HepG2 (cell line): Measurements from ENCODE around the gene YKT6. TPM values are rescaled to one million over a fixed set of nuclear protein-coding genes. Genes with fewer than 3 reads are reported as not detected.

ENCODE experiments used
- ATAC-seq: fragments of 200-7000 bp; cut with Tn5 transposase; 3 replicates; pipeline ENCODE4 v1.9.1; 2020; ENCODE audit warnings: mild to moderate bottlenecking, moderate library complexity
- BruUV-seq: library from RNA; stranded (reverse); fragments of 400-500 nt; replicated peaks from 2 replicates; lab custom pipeline; 2021; lab: Mats Ljungman, UMichigan
- CTCF ChIA-PET: fragments of 300-600 bp; formaldehyde crosslinking; extraction: SDS; loops from one replicate; lab custom pipeline; 2021; ENCODE audit warnings: low total read pairs, inconsistent platforms, low intra/inter-chr PET ratio; lab: Yijun Ruan, JAX
- POLR2A ChIA-PET: fragments of 350-600 bp; sonication (Branson Sonifier 250); formaldehyde crosslinking; loops from one replicate; lab custom pipeline; 2020; ENCODE audit warnings: antibody characterized with exemption, inconsistent platforms; lab: Yijun Ruan, JAX
- DNase-seq: peaks from one replicate; pipeline ENCODE4 v3.0.0-alpha.2; 2015; ENCODE audit warnings: low spot score
- FAIRE-seq: peaks from 3 replicates; lab custom pipeline; 2011; peaks lifted over from hg19 to GRCh38; lab: Jason Lieb, UNC
- H2AFZ ChIP-seq: one replicate; pipeline ENCODE4 v1.6.1; 2011; ENCODE audit warnings: low read length, inconsistent platforms
- H3K27ac ChIP-seq: fragments of 300-600 bp; 3 replicates; pipeline ENCODE4 v1.8.0; 2011; ENCODE audit warnings: mixed run types, mild to moderate bottlenecking, mixed read lengths, low read length, inconsistent platforms; ENCODE audit not compliant: insufficient read depth; ENCODE audit errors: extremely low read length
- H3K27me3 ChIP-seq, 2 experiments: fragments of 200-600 bp in 1 of 2; 2 replicates in 1 of 2; 3 replicates in 1 of 2; pipeline versions ENCODE4 v1.6.0 to v1.8.0; 2011; ENCODE audit warnings: low read length in 2 of 2, mild to moderate bottlenecking in 2 of 2, moderate library complexity in 2 of 2, inconsistent platforms in 1 of 2; ENCODE audit not compliant: insufficient read depth in 2 of 2, control insufficient read depth in 1 of 2
- H3K36me3 ChIP-seq, 2 experiments: fragments of 200-600 bp in 1 of 2; replicated peaks in 1 of 2; 2 replicates in 1 of 2; 3 replicates in 1 of 2; pipeline versions ENCODE4 v1.5.1 to v1.8.0; 2011; ENCODE audit warnings: low read length in 2 of 2, inconsistent platforms in 1 of 2; ENCODE audit not compliant: insufficient read depth in 2 of 2, control insufficient read depth in 1 of 2
- H3K4me1 ChIP-seq: 2 replicates; pipeline ENCODE4 v1.5.1; 2012; ENCODE audit warnings: low read length, inconsistent platforms; ENCODE audit not compliant: insufficient read depth
- H3K4me2 ChIP-seq: 2 replicates; pipeline ENCODE4 v1.6.0; 2011; ENCODE audit warnings: low read depth, low read length, inconsistent platforms
- H3K4me3 ChIP-seq, 3 experiments: fragments of 200-600 bp in 1 of 3; sonication (generic), shearing (Covaris generic) in 1 of 3; replicated peaks in 1 of 3; 2 replicates each; pipeline ENCODE4 v1.5.1; 2011 to 2016; ENCODE audit warnings: low read length in 3 of 3, inconsistent platforms in 2 of 3, low read depth in 2 of 3, mild to moderate bottlenecking in 2 of 3, control low read depth in 1 of 3, mixed read lengths in 1 of 3; ENCODE audit not compliant: insufficient read depth in 1 of 3
- H3K79me2 ChIP-seq: one replicate; pipeline ENCODE4 v1.6.1; 2011; ENCODE audit warnings: low read length, inconsistent platforms; ENCODE audit not compliant: insufficient read depth
- H3K9ac ChIP-seq: 2 replicates; pipeline ENCODE4 v1.6.0; 2011; ENCODE audit warnings: mild to moderate bottlenecking, low read depth, low read length, inconsistent platforms; ENCODE audit not compliant: insufficient read depth
- H3K9me3 ChIP-seq: 2 replicates; pipeline ENCODE4 v1.5.1; 2012; ENCODE audit warnings: mild to moderate bottlenecking, low read length
- H4K20me1 ChIP-seq: 2 replicates; pipeline ENCODE4 v1.6.0; 2011; ENCODE audit warnings: inconsistent platforms, mild to moderate bottlenecking, low read length, moderate library complexity; ENCODE audit not compliant: insufficient read depth
- HOXA5 ChIP-seq: sonication (generic); formaldehyde crosslinking; IDR thresholded peaks from 2 replicates; pipeline ENCODE4 v1.4.0; 2020; ENCODE audit warnings: missing genetic modification reagents
- MBD4 ChIP-seq: IDR thresholded peaks from 2 replicates; pipeline ENCODE4 v1.6.1; 2012; ENCODE audit warnings: low read length, inconsistent platforms, borderline replicate concordance
- NR1H2 ChIP-seq: sonication (generic); formaldehyde crosslinking; IDR thresholded peaks from 2 replicates; pipeline ENCODE4 v1.8.1; 2022; ENCODE audit warnings: low read depth, missing genetic modification reagents, borderline replicate concordance
- NR2F6 ChIP-seq, 2 experiments: IDR thresholded peaks; 2 replicates each; pipeline ENCODE4 v1.6.1; 2016; ENCODE audit warnings: antibody characterized with exemption in 1 of 2, mild to moderate bottlenecking in 1 of 2
- THAP11 ChIP-seq: IDR thresholded peaks from 2 replicates; pipeline ENCODE4 v1.6.1; 2016; ENCODE audit warnings: missing biosample characterization, missing genetic modification reagents
- U2AF1 ChIP-seq: fragments of 200-400 bp; formaldehyde crosslinking; optimal IDR thresholded peaks from 2 replicates; pipeline ENCODE3; 2017; ENCODE audit warnings: mild to moderate bottlenecking, low read depth, low read length
- ZNF235 ChIP-seq: sonication (generic); formaldehyde crosslinking; IDR thresholded peaks from 2 replicates; pipeline ENCODE4 v1.8.1; 2023; ENCODE audit warnings: mild to moderate bottlenecking, missing genetic modification reagents, borderline replicate concordance
- ZNF644 ChIP-seq: IDR thresholded peaks from 2 replicates; pipeline ENCODE4 v1.6.1; 2016; ENCODE audit warnings: low read depth
- ZNF761 ChIP-seq: sonication (generic); formaldehyde crosslinking; conservative IDR thresholded peaks from 2 replicates; pipeline ENCODE4 v1.4.0; 2020; ENCODE audit warnings: mild to moderate bottlenecking, missing genetic modification reagents
- WGBS: methylation state at CpG from one replicate; pipeline ENCODE4 v1.1.6; 2017; ENCODE audit warnings: low lambda C conversion rate; 5-methylcytosine and 5-hydroxymethylcytosine counted together
- in situ Hi-C: cut with HindIII; loops from 2 replicates; pipeline ENCODE4 v1.10.0; 2017; ENCODE audit warnings: low pct_unique_long_range_greater_than_20kb; ENCODE audit not compliant: extremely low pct_ligation_motif_present
- intact Hi-C: fragments of 100-400 bp; cut with micrococcal nuclease; formaldehyde crosslinking; loops from one replicate; pipeline ENCODE4 v1.10.0; 2022; ENCODE audit not compliant: unreplicated experiment
- polyA plus RNA-seq, 8 experiments: library from polyadenylated mRNA; depleted of rRNA in 3 of 8; stranded (reverse) in 7 of 8; unstranded in 1 of 8; fragments of >200 nt; fragmentation: Illumina TruSeq in 4 of 8; extraction: Trizol in 4 of 8; gene quantifications; 2 replicates each; pipeline versions ENCODE4 v1.2.1 to v1.2.3, GENCODE V29; 2011 to 2016; ENCODE audit warnings: low read depth in 4 of 8, missing spikeins in 1 of 8, mixed read lengths in 1 of 8; ENCODE audit not compliant: insufficient read depth in 1 of 8
- total RNA-seq, 5 experiments: library from RNA; depleted of rRNA; stranded (reverse); fragments of >200 nt; fragmentation: Illumina TruSeq; extraction: Trizol; gene quantifications; 2 replicates each; pipeline ENCODE4 v1.2.3, GENCODE V29; 2016; ENCODE audit warnings: low read depth in 1 of 5
- TF ChIP-seq, protein P1 (sequence below): sonication (generic); formaldehyde crosslinking; IDR thresholded peaks from 2 replicates; pipeline ENCODE4 v1.5.1; 2020; ENCODE audit warnings: mild to moderate bottlenecking, missing genetic modification reagents, moderate library complexity
- TF ChIP-seq, protein P2 (sequence below): sonication (generic); formaldehyde crosslinking; IDR thresholded peaks from 2 replicates; pipeline ENCODE4 v1.5.0; 2020; ENCODE audit warnings: mild to moderate bottlenecking, missing genetic modification reagents
- TF ChIP-seq, protein P3 (sequence below): IDR thresholded peaks from 2 replicates; pipeline ENCODE4 v1.6.1; 2016; ENCODE audit warnings: mild to moderate bottlenecking
- TF ChIP-seq, protein P4 (sequence below): sonication (generic); formaldehyde crosslinking; IDR thresholded peaks from 2 replicates; pipeline ENCODE4 v1.5.0; 2020; ENCODE audit warnings: mild to moderate bottlenecking, missing genetic modification reagents

Gene YKT6
- total and polyA plus RNA-seq, 2 of the 13 experiments (the other 11 are each of a cell fraction or from before 2014, with no cell fraction given): 52.2 to 60.3 TPM

DNA sequence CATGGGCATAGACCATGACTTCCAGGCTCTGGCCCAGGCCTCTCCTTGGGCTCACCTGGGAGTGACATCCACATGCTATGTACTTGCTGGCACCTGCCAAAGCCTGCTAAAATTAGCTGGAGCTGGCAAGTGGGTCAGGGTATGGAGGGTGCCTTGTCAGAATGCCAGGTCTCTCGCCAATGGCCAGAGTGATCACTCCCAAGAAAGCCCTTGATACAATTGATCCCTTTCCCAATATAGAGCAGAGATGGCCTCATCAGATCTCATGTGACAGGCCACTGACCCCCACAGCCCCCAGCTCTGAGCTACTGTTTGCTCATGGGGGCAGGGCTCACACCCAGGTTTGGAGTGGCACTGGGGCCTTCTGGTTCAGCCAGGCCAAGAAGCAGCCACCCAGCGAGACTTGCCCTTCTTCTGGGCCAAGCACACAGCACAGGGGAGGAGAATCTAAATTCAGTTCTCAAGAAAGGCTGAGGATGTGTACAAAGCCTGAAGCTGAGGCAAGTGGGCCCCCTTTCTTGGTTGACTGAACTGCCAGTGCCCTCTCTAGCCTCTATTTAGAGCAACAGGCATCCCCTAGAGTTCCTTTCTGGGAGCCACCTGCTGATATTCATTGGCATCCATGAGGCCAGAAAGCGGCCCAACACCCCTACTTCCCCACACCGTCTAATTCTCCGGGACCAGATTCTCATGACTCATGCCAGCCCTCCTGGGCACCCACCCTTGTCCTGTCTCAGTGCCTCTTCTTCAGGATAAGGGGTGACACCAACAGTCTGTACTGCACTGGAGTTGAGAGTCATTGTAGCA is 40.8 kb upstream of the YKT6 start:
- no peak for FAIRE-seq
- Histone ChIP-seq H3K27ac (no peak overlapping the region), H3K4me3 (no peak overlapping the region), H3K36me3 (no peaks in the 10 kb centered on the region), H3K79me2 (no peaks in the 10 kb centered on the region), H3K9ac (no peak overlapping the region), H3K4me2 (no peak overlapping the region), H2AFZ (no peak overlapping the region), H4K20me1 (no peaks in the 10 kb centered on the region), H3K4me1 (no peaks in the 10 kb centered on the region), H3K9me3 (no peaks in the 10 kb centered on the region), H3K27me3 (peaks cover 0 to 10% of the 10 kb centered on the region in 2 experiments; a peak in 3 of 5 replicates)
- ChIA-PET POLR2A (no interaction called here), CTCF (no interaction called here)
- DNase-seq: no peak
- WGBS: 41% methylated on average over 5 of the region's 5 CpGs
- in situ Hi-C loops (no loop called here), intact Hi-C loops (no loop called here)
- ATAC-seq: no peak
- no TSS peak for BruUV-seq
- no peak for TF ChIP-seq NR1H2
- TF ChIP-seq U2AF1: no peak
- TF ChIP-seq ZNF235: no peak
- TF ChIP-seq ZNF644 (CRISPR knock-in tag): no peak
- TF ChIP-seq, protein P1, sequence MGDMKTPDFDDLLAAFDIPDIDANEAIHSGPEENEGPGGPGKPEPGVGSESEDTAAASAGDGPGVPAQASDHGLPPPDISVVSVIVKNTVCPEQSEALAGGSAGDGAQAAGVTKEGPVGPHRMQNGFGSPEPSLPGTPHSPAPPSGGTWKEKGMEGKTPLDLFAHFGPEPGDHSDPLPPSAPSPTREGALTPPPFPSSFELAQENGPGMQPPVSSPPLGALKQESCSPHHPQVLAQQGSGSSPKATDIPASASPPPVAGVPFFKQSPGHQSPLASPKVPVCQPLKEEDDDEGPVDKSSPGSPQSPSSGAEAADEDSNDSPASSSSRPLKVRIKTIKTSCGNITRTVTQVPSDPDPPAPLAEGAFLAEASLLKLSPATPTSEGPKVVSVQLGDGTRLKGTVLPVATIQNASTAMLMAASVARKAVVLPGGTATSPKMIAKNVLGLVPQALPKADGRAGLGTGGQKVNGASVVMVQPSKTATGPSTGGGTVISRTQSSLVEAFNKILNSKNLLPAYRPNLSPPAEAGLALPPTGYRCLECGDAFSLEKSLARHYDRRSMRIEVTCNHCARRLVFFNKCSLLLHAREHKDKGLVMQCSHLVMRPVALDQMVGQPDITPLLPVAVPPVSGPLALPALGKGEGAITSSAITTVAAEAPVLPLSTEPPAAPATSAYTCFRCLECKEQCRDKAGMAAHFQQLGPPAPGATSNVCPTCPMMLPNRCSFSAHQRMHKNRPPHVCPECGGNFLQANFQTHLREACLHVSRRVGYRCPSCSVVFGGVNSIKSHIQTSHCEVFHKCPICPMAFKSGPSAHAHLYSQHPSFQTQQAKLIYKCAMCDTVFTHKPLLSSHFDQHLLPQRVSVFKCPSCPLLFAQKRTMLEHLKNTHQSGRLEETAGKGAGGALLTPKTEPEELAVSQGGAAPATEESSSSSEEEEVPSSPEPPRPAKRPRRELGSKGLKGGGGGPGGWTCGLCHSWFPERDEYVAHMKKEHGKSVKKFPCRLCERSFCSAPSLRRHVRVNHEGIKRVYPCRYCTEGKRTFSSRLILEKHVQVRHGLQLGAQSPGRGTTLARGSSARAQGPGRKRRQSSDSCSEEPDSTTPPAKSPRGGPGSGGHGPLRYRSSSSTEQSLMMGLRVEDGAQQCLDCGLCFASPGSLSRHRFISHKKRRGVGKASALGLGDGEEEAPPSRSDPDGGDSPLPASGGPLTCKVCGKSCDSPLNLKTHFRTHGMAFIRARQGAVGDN (CRISPR knock-in tag): no peak
- TF ChIP-seq ZNF761 (CRISPR knock-in tag): no peak
- no peak for TF ChIP-seq HOXA5 (CRISPR knock-in tag)
- no peak for TF ChIP-seq NR2F6 (IDR thresholded peaks at IDR 0.05)
- no peak for TF ChIP-seq NR2F6 (CRISPR knock-in tag; IDR thresholded peaks at IDR 0.05)
- TF ChIP-seq, protein P2, sequence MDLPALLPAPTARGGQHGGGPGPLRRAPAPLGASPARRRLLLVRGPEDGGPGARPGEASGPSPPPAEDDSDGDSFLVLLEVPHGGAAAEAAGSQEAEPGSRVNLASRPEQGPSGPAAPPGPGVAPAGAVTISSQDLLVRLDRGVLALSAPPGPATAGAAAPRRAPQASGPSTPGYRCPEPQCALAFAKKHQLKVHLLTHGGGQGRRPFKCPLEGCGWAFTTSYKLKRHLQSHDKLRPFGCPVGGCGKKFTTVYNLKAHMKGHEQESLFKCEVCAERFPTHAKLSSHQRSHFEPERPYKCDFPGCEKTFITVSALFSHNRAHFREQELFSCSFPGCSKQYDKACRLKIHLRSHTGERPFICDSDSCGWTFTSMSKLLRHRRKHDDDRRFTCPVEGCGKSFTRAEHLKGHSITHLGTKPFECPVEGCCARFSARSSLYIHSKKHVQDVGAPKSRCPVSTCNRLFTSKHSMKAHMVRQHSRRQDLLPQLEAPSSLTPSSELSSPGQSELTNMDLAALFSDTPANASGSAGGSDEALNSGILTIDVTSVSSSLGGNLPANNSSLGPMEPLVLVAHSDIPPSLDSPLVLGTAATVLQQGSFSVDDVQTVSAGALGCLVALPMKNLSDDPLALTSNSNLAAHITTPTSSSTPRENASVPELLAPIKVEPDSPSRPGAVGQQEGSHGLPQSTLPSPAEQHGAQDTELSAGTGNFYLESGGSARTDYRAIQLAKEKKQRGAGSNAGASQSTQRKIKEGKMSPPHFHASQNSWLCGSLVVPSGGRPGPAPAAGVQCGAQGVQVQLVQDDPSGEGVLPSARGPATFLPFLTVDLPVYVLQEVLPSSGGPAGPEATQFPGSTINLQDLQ (CRISPR knock-in tag): no peak
- no peak for TF ChIP-seq THAP11 (CRISPR knock-in tag)
- no peak for TF ChIP-seq MBD4
- TF ChIP-seq, protein P3, sequence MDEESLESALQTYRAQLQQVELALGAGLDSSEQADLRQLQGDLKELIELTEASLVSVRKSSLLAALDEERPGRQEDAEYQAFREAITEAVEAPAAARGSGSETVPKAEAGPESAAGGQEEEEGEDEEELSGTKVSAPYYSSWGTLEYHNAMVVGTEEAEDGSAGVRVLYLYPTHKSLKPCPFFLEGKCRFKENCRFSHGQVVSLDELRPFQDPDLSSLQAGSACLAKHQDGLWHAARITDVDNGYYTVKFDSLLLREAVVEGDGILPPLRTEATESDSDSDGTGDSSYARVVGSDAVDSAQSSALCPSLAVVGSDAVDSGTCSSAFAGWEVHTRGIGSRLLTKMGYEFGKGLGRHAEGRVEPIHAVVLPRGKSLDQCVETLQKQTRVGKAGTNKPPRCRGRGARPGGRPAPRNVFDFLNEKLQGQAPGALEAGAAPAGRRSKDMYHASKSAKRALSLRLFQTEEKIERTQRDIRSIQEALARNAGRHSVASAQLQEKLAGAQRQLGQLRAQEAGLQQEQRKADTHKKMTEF: no peak
- TF ChIP-seq, protein P4, sequence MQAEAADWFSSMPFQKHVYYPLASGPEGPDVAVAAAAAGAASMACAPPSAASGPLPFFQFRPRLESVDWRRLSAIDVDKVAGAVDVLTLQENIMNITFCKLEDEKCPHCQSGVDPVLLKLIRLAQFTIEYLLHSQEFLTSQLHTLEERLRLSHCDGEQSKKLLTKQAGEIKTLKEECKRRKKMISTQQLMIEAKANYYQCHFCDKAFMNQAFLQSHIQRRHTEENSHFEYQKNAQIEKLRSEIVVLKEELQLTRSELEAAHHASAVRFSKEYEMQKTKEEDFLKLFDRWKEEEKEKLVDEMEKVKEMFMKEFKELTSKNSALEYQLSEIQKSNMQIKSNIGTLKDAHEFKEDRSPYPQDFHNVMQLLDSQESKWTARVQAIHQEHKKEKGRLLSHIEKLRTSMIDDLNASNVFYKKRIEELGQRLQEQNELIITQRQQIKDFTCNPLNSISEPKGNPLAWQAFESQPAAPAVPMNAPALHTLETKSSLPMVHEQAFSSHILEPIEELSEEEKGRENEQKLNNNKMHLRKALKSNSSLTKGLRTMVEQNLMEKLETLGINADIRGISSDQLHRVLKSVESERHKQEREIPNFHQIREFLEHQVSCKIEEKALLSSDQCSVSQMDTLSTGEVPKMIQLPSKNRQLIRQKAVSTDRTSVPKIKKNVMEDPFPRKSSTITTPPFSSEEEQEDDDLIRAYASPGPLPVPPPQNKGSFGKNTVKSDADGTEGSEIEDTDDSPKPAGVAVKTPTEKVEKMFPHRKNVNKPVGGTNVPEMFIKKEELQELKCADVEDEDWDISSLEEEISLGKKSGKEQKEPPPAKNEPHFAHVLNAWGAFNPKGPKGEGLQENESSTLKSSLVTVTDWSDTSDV (CRISPR knock-in tag): no peak
